ENCODE data around the gene KIAA0319L.

GRCh38 chr1:35563166-35563565 lies 6.0 kb upstream of the KIAA0319L start:
- TF ChIP-seq EZH2 (IDR thresholded peaks at IDR 0.05; ENCODE audit: low read length) (no peak), CTCF (optimal IDR thresholded peaks at IDR 0.05 in 1 of 3, IDR thresholded peaks at IDR 0.05 in 1 of 3, conservative IDR thresholded peaks at IDR 0.05 in 1 of 3; ENCODE audit: extremely low read depth in 1 of 3, insufficient read depth in 2 of 3, low read length in 3 of 3) (no peak)

All from keratinocyte (primary cell).